AG09309 (cell line): ENCODE measurements around the gene JPH2.
A peak's percentile ranks its signal among the peaks of the same experiment; 100 is the strongest.
"Not testable (repeated sequence)": the region's sequence is repeated elsewhere in the genome, so short reads cannot be mapped to it uniquely, and the experiment has no call there.

Experiments
- DNase-seq: peaks from one replicate; pipeline ENCODE4 v3.0.0-alpha.2; 2010; ENCODE audit warnings: low read depth
- H3K4me3 ChIP-seq: 2 replicates; pipeline ENCODE4 v1.5.1; 2011; ENCODE audit warnings: mild to moderate bottlenecking, low read depth, low read length, moderate library complexity; ENCODE audit not compliant: control insufficient read depth
- TF ChIP-seq, protein P1 (sequence below): IDR thresholded peaks from 2 replicates; pipeline ENCODE4 v1.5.1; 2011; ENCODE audit warnings: mild to moderate bottlenecking, low read depth, low read length, inconsistent platforms; ENCODE audit not compliant: insufficient read depth, control insufficient read depth; ENCODE audit errors: missing control alignments

JPH2 gene

GRCh38 chr20:44199877-44200276 is 12.9 kb upstream of the JPH2 start:
- no peak for DNase-seq
- H3K4me3 ChIP-seq = no peak overlapping the region
- TF ChIP-seq, protein P1, sequence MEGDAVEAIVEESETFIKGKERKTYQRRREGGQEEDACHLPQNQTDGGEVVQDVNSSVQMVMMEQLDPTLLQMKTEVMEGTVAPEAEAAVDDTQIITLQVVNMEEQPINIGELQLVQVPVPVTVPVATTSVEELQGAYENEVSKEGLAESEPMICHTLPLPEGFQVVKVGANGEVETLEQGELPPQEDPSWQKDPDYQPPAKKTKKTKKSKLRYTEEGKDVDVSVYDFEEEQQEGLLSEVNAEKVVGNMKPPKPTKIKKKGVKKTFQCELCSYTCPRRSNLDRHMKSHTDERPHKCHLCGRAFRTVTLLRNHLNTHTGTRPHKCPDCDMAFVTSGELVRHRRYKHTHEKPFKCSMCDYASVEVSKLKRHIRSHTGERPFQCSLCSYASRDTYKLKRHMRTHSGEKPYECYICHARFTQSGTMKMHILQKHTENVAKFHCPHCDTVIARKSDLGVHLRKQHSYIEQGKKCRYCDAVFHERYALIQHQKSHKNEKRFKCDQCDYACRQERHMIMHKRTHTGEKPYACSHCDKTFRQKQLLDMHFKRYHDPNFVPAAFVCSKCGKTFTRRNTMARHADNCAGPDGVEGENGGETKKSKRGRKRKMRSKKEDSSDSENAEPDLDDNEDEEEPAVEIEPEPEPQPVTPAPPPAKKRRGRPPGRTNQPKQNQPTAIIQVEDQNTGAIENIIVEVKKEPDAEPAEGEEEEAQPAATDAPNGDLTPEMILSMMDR = no peak

DNA sequence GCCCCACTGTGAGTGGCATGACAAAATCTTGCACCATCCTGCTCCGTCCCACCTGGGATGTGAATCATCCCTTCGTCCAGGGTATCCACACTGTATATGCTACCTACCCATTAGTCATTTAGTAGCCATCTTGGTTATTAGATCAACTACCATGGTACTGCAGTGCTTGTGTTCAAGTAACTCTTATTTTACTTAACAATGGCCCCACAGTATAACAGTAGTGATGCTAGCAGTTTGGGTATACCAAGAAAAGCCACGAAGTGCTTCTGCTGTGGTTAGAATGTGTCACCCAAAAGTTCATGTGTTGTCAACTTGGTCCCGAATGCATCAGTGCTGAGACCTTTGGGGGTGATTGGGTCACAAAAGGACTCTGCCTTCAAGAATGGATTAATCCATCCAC is 11.9 kb upstream of the JPH2 start:
- H3K4me3 ChIP-seq = no peak overlapping the region
- TF ChIP-seq, protein P1 = no peak
- no peak for DNase-seq

GRCh38 chr20:44196271-44196670 is 9.3 kb upstream of the JPH2 start:
- H3K4me3 ChIP-seq = no peak overlapping the region
- no peak for DNase-seq
- TF ChIP-seq, protein P1 = no peak

GRCh38 chr20:44195605-44196004 is 8.6 kb upstream of the JPH2 start:
- no peak overlapping the region for H3K4me3 ChIP-seq
- no peak for DNase-seq
- TF ChIP-seq, protein P1 = no peak

DNA sequence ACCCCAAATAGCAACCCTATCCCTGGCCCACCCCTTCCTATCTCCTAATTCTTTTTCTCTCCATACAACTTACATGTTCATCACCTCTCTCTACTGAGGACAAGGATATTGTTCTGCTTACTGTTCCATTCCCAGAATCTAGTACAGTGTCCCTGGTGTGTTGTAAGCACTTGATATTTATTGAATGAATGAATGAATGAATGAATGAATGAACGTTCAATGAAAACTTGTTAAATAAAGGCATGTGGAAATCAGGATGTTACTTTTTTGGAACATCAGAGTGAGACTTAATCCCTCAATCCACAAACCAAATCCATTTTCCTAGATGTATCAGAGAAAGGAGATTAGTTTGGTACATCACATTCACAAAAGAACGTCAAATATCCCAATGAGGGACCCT is 6.8 kb upstream of the JPH2 start:
- TF ChIP-seq, protein P1 = no peak
- no peak for DNase-seq
- no peak overlapping the region for H3K4me3 ChIP-seq

- H3K4me3 ChIP-seq, DNase-seq: not testable (repeated sequence)
Measured at GRCh38 chr20:44191640-44192039, 4.7 kb upstream of the JPH2 start.

DNA sequence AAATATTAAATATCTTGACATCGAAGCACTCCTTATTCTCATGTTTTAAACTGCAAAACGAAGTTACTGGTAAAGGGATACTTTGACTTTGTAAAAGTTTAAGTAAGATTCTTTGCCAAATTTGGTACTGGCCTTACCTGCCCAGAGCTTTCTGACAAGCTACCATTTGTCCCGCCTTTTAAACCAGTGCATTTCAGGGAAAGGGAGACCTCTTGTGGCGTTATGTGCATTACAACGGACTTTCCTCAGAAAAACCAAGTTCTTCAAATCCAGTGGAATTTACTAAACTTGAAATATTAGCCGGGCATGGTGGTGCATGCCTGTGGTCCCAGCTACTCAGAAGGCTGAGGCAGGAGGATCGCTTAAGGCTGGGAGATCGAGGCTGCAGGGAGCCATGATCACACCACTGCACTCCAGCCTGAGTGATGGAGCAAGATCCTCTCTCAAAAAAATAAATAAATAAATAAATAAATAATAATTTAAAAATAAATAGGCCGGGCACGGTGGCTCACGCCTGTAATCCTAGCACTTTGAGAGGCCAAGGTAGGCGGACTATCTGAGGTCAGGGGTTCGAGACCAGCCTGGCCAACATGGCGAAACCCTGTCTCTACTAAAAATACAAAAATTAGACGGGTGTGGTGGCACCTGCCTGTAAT is 3.3 kb upstream of the JPH2 start:
- not testable (repeated sequence) for DNase-seq, H3K4me3 ChIP-seq
- TF ChIP-seq, protein P1 = peak; percentile 81
